GM04503 (cell line): ENCODE measurements around the gene PILRA.

Source experiments
- DNase-seq: peaks from one replicate; pipeline ENCODE4 v3.0.0-alpha.2; 2012; ENCODE audit warnings: low read depth

Gene PILRA

GRCh38 chr7:100411101-100411500 lies 37.8 kb downstream of the PILRA start:
- no peak for DNase-seq

GRCh38 chr7:100413346-100413745 lies 40.1 kb downstream of the PILRA start:
- DNase-seq: no peak

- no peak for DNase-seq
Measured at GRCh38 chr7:100413889-100414288, 40.6 kb downstream of the PILRA start.

- no peak for DNase-seq
Measured at GRCh38 chr7:100415448-100415847, 42.2 kb downstream of the PILRA start.

GRCh38 chr7:100418930-100419659 lies 45.8 kb downstream of the PILRA start:
- no peak for DNase-seq

- DNase-seq: no peak
Measured at GRCh38 chr7:100419660-100420226, 46.5 kb downstream of the PILRA start.

GRCh38 chr7:100423315-100423714 lies 50.0 kb downstream of the PILRA start:
- DNase-seq: no peak

- DNase-seq: no peak
Measured at GRCh38 chr7:100425347-100425746, 52.1 kb downstream of the PILRA start.

GRCh38 chr7:100426516-100426915 lies 53.2 kb downstream of the PILRA start:
- DNase-seq: no peak

GRCh38 chr7:100427762-100428198 lies 54.5 kb downstream of the PILRA start:
- no peak for DNase-seq

- peak; percentile 79 for DNase-seq
Measured at GRCh38 chr7:100428199-100428966, 55.1 kb downstream of the PILRA start, which contains the start of gene ZCWPW1. Gene ZCWPW1 (minus strand): TSS chr7:100428703. CDS start chr7:100420649, 8,054 bp downstream.

- peak; percentile 89 for DNase-seq
Measured at GRCh38 chr7:100428967-100429636, 55.8 kb downstream of the PILRA start.

GRCh38 chr7:100429637-100430492 lies 56.6 kb downstream of the PILRA start, which contains the start of gene MEPCE:
Gene MEPCE (plus strand): TSS chr7:100429831. CDS start chr7:100430019, 188 bp downstream.
- peak; percentile 54 for DNase-seq

GRCh38 chr7:100430493-100431285 lies 57.4 kb downstream of the PILRA start:
- no peak for DNase-seq

GRCh38 chr7:100431286-100431735 lies 58.0 kb downstream of the PILRA start:
- no peak for DNase-seq

- DNase-seq: no peak
Measured at GRCh38 chr7:100432053-100432452, 58.8 kb downstream of the PILRA start.

- DNase-seq: no peak
Measured at GRCh38 chr7:100432621-100433275, 59.5 kb downstream of the PILRA start.

- no peak for DNase-seq
Measured at GRCh38 chr7:100433276-100433591, 59.9 kb downstream of the PILRA start.

- no peak for DNase-seq
Measured at GRCh38 chr7:100433592-100434296, 60.5 kb downstream of the PILRA start.
